VCaP (cell line): ENCODE results near the gene CLCN4.

Experiments
- H3K27ac ChIP-seq: fragments of 450-650 bp; 2 replicates; pipeline ENCODE4 v1.5.1; 2017
- CTCF ChIP-seq: fragments of 450-650 bp; conservative IDR thresholded peaks from 2 replicates; pipeline ENCODE4 v1.5.1; 2017; ENCODE audit warnings: mild to moderate bottlenecking, moderate library complexity

Gene CLCN4

GRCh38 chrX:10142041-10142599 lies 14.7 kb upstream of the CLCN4 start:
- no peak for TF ChIP-seq CTCF
- no peak overlapping the region for H3K27ac ChIP-seq

GRCh38 chrX:10143071-10143983 lies 13.4 kb upstream of the CLCN4 start:
- no peak for TF ChIP-seq CTCF
- H3K27ac ChIP-seq, result no peak overlapping the region

- no peak for TF ChIP-seq CTCF
- H3K27ac ChIP-seq, result no peak overlapping the region
Measured at GRCh38 chrX:10146346-10146745, 10.4 kb upstream of the CLCN4 start.

- TF ChIP-seq CTCF, result no peak
- H3K27ac ChIP-seq, result no peak overlapping the region
Measured at GRCh38 chrX:10152086-10152485, 4.7 kb upstream of the CLCN4 start.

GRCh38 chrX:10155137-10155536 lies 1.6 kb upstream of the CLCN4 start:
- no peak for TF ChIP-seq CTCF
- no peak overlapping the region for H3K27ac ChIP-seq

GRCh38 chrX:10157032-10157341 lies 212 bp downstream of the CLCN4 start:
- peak overlapping the region; percentile 77 for H3K27ac ChIP-seq
- no peak for TF ChIP-seq CTCF

GRCh38 chrX:10157543-10157942 lies 768 bp downstream of the CLCN4 start:
- H3K27ac ChIP-seq, result peak overlapping the region; percentile 77
- TF ChIP-seq CTCF, result no peak
